Gastrocnemius medialis (tissue), 4 donors: ENCODE measurements around the gene VWA8.

ENCODE experiments used
- CTCF ChIP-seq, 5 experiments: fragments of 450-650 bp in 3 of 5; fragments of 200-600 bp in 2 of 5; sonication (generic) in 2 of 5; IDR thresholded peaks in 4 of 5; conservative IDR thresholded peaks in 1 of 5; 1 replicate in 4 of 5; 2 replicates in 1 of 5; pipeline ENCODE4 v1.5.1; 2016 to 2019; ENCODE audit warnings: antibody characterized with exemption in 5 of 5, mild to moderate bottlenecking in 3 of 5, moderate library complexity in 3 of 5
- POLR2A ChIP-seq, 2 donors: fragments of 450-650 bp; IDR thresholded peaks; one replicate each; pipeline ENCODE4 v1.6.1; 2017; ENCODE audit warnings: antibody characterized with exemption in 2 of 2, mild to moderate bottlenecking in 2 of 2, moderate library complexity in 2 of 2

GRCh38 chr13:41611385-41611784 lies 349.5 kb downstream of the VWA8 start:
- no peak for TF ChIP-seq CTCF (IDR thresholded peaks at IDR 0.05 in 4 of 5, conservative IDR thresholded peaks at IDR 0.05 in 1 of 5)
- no peak for TF ChIP-seq POLR2A (IDR thresholded peaks at IDR 0.05)
